Smooth muscle cell (in vitro differentiated cells): ENCODE data around the gene PAOX. TPM values are rescaled to one million over a fixed set of nuclear protein-coding genes. Genes with fewer than 3 reads are reported as not detected.

Experiments
- DNase-seq: peaks from one replicate; lab custom pipeline; 2025; ENCODE audit not compliant: unreplicated experiment; lab: John Stamatoyannopoulos, UW
- H2AFZ ChIP-seq: fragments of 200-600 bp; sonication (generic); 2 replicates; pipeline ENCODE4 v1.6.0; 2016; ENCODE audit warnings: antibody characterized with exemption, low read depth, mild to moderate bottlenecking
- H3F3A ChIP-seq: fragments of 200-600 bp; sonication (generic); 2 replicates; pipeline ENCODE4 v1.6.0; 2017; ENCODE audit warnings: antibody characterized with exemption, low read depth
- H3K27ac ChIP-seq: fragments of 200-600 bp; sonication (generic); 2 replicates; pipeline ENCODE4 v1.5.1; 2016; ENCODE audit warnings: low read depth, mild to moderate bottlenecking
- H3K27me3 ChIP-seq: fragments of 200-600 bp; sonication (generic); 2 replicates; pipeline ENCODE4 v1.6.1; 2016; ENCODE audit warnings: low read depth, mild to moderate bottlenecking
- H3K36me3 ChIP-seq: fragments of 200-600 bp; sonication (generic); 2 replicates; pipeline ENCODE4 v1.5.1; 2016; ENCODE audit warnings: low read depth
- H3K4me1 ChIP-seq: fragments of 200-600 bp; sonication (generic); 2 replicates; pipeline ENCODE4 v1.5.1; 2016; ENCODE audit warnings: low read depth
- H3K4me2 ChIP-seq: fragments of 200-600 bp; sonication (generic); 2 replicates; pipeline ENCODE4 v1.6.0; 2016; ENCODE audit warnings: mild to moderate bottlenecking
- H3K4me3 ChIP-seq: fragments of 200-600 bp; sonication (generic); 2 replicates; pipeline ENCODE4 v1.5.1; 2016; ENCODE audit warnings: mild to moderate bottlenecking
- H3K79me2 ChIP-seq: fragments of 200-600 bp; sonication (generic); 2 replicates; pipeline ENCODE4 v1.6.0; 2016; ENCODE audit warnings: low read depth, mild to moderate bottlenecking
- H3K9ac ChIP-seq: fragments of 200-600 bp; sonication (generic); 2 replicates; pipeline ENCODE4 v1.6.0; 2016; ENCODE audit warnings: low read depth
- H3K9me3 ChIP-seq: fragments of 200-600 bp; sonication (generic); replicated peaks from 2 replicates; pipeline ENCODE4 v1.5.1; 2016; ENCODE audit warnings: low read depth
- H4K20me1 ChIP-seq: fragments of 200-600 bp; sonication (generic); 2 replicates; pipeline ENCODE4 v1.6.0; 2016; ENCODE audit warnings: low read depth
- WGBS: methylation state at CpG from one replicate; pipeline ENCODE4 v1.1.7; 2016; ENCODE audit warnings: low lambda C conversion rate; 5-methylcytosine and 5-hydroxymethylcytosine counted together
- polyA plus RNA-seq: library from polyadenylated mRNA; unstranded; fragments of >200 nt; fragmentation: Nextera tagmentation; extraction: Ambion mirVana; gene quantifications from 2 replicates; pipeline ENCODE4 v1.2.1, GENCODE V29; 2016
- total RNA-seq: library from RNA; depleted of rRNA; stranded (reverse); fragments of >200 nt; gene quantifications from 2 replicates; pipeline ENCODE4 v1.2.3, GENCODE V29; 2014
- TF ChIP-seq, protein P1 (sequence below): fragments of 200-600 bp; sonication (generic); IDR thresholded peaks from 2 replicates; pipeline ENCODE4 v1.5.1; 2017; ENCODE audit warnings: borderline replicate concordance, mild to moderate bottlenecking, antibody characterized with exemption; ENCODE audit not compliant: insufficient read depth, poor library complexity, severe bottlenecking

Gene PAOX
- total and polyA plus RNA-seq, 2 experiments from 2014 or later = 3.3 to 7.1 TPM

DNA sequence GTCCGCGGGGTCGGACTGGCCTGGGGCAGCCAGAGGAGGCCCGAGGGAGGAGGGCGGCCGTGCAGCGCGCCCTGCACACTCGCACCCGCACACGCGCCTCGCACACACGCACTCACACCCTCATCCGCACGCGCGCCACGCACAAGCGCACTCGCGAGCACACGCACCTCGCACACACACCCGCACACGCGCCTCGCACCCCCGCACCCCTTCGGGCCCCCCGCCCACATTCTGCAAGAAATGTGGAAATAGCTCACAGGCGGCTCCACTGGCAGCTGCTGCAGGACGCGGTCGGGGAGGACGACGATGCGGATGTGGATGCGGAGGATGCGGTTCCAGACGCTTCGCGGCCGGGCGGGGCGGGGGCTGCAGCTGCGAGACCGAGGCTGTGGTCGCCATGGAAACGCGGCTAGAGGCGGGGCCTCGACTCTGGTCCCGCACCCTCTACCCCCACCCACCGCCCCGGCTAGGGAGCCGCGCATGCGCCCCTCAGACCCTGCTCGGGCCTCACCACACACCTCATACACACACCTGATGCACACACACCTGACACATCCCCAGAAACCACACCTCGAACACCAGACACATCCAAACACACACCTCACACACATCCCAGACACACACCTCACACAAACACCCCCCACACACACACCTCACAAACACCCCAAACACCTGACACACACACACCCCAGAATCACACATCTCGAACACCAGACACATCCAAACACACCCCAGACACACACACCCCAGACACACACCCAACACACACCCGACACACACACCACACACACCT is 42.3 kb upstream of the PAOX start, which contains the start of gene CALY:
CALY (minus strand) TSS at position 320 of the 793 bp plus-strand sequence. CDS start 7,907 bp downstream, outside the sequence.
- Histone ChIP-seq H3K4me3 (peak within 1 kb of the TSS; percentile 45), H3K36me3 (no peaks in the 10 kb centered on the region), H3K79me2 (no peaks in the 10 kb centered on the region), H3K9me3 (no peaks in the 10 kb centered on the region), H3K9ac (no peak within 1 kb of the TSS), H3K27me3 (peaks cover 49% of the 10 kb centered on the region), H3K27ac (no peak within 1 kb of the TSS), H4K20me1 (no peaks in the 10 kb centered on the region), H3F3A (no peaks in the 10 kb centered on the region), H3K4me2 (peak within 1 kb of the TSS; percentile 85), H2AFZ (no peak within 1 kb of the TSS), H3K4me1 (no peaks in the 10 kb centered on the region)
- DNase-seq = no peak
- 62% methylated on average over 32 of the region's 63 CpGs for whole genome bisulfite sequencing
- TF ChIP-seq, protein P1, sequence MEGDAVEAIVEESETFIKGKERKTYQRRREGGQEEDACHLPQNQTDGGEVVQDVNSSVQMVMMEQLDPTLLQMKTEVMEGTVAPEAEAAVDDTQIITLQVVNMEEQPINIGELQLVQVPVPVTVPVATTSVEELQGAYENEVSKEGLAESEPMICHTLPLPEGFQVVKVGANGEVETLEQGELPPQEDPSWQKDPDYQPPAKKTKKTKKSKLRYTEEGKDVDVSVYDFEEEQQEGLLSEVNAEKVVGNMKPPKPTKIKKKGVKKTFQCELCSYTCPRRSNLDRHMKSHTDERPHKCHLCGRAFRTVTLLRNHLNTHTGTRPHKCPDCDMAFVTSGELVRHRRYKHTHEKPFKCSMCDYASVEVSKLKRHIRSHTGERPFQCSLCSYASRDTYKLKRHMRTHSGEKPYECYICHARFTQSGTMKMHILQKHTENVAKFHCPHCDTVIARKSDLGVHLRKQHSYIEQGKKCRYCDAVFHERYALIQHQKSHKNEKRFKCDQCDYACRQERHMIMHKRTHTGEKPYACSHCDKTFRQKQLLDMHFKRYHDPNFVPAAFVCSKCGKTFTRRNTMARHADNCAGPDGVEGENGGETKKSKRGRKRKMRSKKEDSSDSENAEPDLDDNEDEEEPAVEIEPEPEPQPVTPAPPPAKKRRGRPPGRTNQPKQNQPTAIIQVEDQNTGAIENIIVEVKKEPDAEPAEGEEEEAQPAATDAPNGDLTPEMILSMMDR = no peak

- TF ChIP-seq, protein P1 = no peak
- Histone ChIP-seq H3K9me3 (no peaks in the 10 kb centered on the region), H2AFZ (no peak overlapping the region), H3K9ac (no peak overlapping the region), H3K4me3 (no peak overlapping the region), H3K79me2 (no peaks in the 10 kb centered on the region), H3K4me1 (no peaks in the 10 kb centered on the region), H3K4me2 (no peak overlapping the region), H3F3A (no peaks in the 10 kb centered on the region), H3K27ac (no peak overlapping the region), H3K36me3 (no peaks in the 10 kb centered on the region), H4K20me1 (no peaks in the 10 kb centered on the region), H3K27me3 (peaks cover 43% of the 10 kb centered on the region)
- WGBS = 92% methylated on average over 3 of the region's 3 CpGs
- DNase-seq = no peak
Measured at GRCh38 chr10:133337370-133337725, 41.7 kb upstream of the PAOX start.

- peaks cover 33% of the 10 kb centered on the region for H3K27me3 ChIP-seq
- no peaks in the 10 kb centered on the region for H3K4me1 ChIP-seq
- H3K4me3 ChIP-seq = no peak overlapping the region
- H3K4me2 ChIP-seq = no peak overlapping the region
- 93% methylated on average over 10 of the region's 10 CpGs for WGBS
- no peaks in the 10 kb centered on the region for H3K36me3 ChIP-seq
- no peaks in the 10 kb centered on the region for H4K20me1 ChIP-seq
- H3K9me3 ChIP-seq = no peaks in the 10 kb centered on the region
- no peaks in the 10 kb centered on the region for H3K79me2 ChIP-seq
- H3K9ac ChIP-seq = no peak overlapping the region
- H2AFZ ChIP-seq = no peak overlapping the region
- TF ChIP-seq, protein P1 = no peak
- H3F3A ChIP-seq = no peaks in the 10 kb centered on the region
- no peak for DNase-seq
- H3K27ac ChIP-seq = no peak overlapping the region
Measured at GRCh38 chr10:133338080-133339071, 40.7 kb upstream of the PAOX start.
